GM12878 (cell line): ENCODE measurements around the gene MRAS. TPM values are rescaled to one million over a fixed set of nuclear protein-coding genes. Genes with fewer than 3 reads are reported as not detected.

ENCODE experiments used
- ATAC-seq: fragments of 200-7000 bp; cut with Tn5 transposase; 3 replicates; pipeline ENCODE4 v1.9.1; 2020; ENCODE audit warnings: mild to moderate bottlenecking, moderate library complexity
- BruUV-seq: library from RNA; stranded (reverse); fragments of 400-500 nt; replicated peaks from 2 replicates; lab custom pipeline; 2021; lab: Mats Ljungman, UMichigan
- CTCF ChIA-PET: fragments of 300-600 bp; sonication (Branson Sonifier 250); formaldehyde crosslinking; extraction: SDS; loops from one replicate; lab custom pipeline; 2021; ENCODE audit warnings: inconsistent platforms; lab: Yijun Ruan, JAX
- POLR2A ChIA-PET: fragments of 350-600 bp; formaldehyde crosslinking; extraction: SDS; loops from one replicate; lab custom pipeline; 2021; ENCODE audit warnings: inconsistent platforms; lab: Charles Lee
- RAD21 ChIA-PET: fragments of 300-600 bp; sonication (Branson Sonifier 250); formaldehyde crosslinking; loops from one replicate; lab custom pipeline; 2023; ENCODE audit warnings: antibody characterized with exemption; ENCODE audit not compliant: unreplicated experiment; lab: Charles Lee
- SMC1A ChIA-PET: fragments of 300-600 bp; sonication (Branson Sonifier 250); formaldehyde crosslinking; loops from one replicate; lab custom pipeline; 2023; ENCODE audit not compliant: unreplicated experiment, uncharacterized antibody; lab: Charles Lee
- DNase-seq: peaks from one replicate; pipeline ENCODE4 v3.0.0-alpha.2; 2011; ENCODE audit warnings: low read depth, low spot score
- FAIRE-seq: peaks from 3 replicates; lab custom pipeline; 2011; peaks lifted over from hg19 to GRCh38; lab: Jason Lieb, UNC
- H2AFZ ChIP-seq: 2 replicates; pipeline ENCODE4 v1.6.0; 2011; ENCODE audit warnings: low read depth, low read length, control low read depth; ENCODE audit not compliant: control insufficient read depth
- H3K27ac ChIP-seq: 2 replicates; pipeline ENCODE4 v1.5.1; 2011; ENCODE audit warnings: control low read depth; ENCODE audit not compliant: control insufficient read depth, insufficient read depth
- H3K27me3 ChIP-seq, 2 experiments: replicated peaks in 1 of 2; 2 replicates each; pipeline versions ENCODE4 v1.6.0 to v1.6.1; 2011; ENCODE audit warnings: low read length in 1 of 2; ENCODE audit not compliant: control insufficient read depth in 2 of 2, insufficient read depth in 2 of 2
- H3K36me3 ChIP-seq, 2 experiments: 2 replicates each; pipeline ENCODE4 v1.5.1; 2011; ENCODE audit warnings: low read length in 1 of 2; ENCODE audit not compliant: control insufficient read depth in 2 of 2, insufficient read depth in 2 of 2
- H3K4me1 ChIP-seq: 2 replicates; pipeline ENCODE4 v1.6.1; 2011; ENCODE audit warnings: mild to moderate bottlenecking, low read length, moderate library complexity, mixed read lengths; ENCODE audit not compliant: control insufficient read depth, insufficient read depth
- H3K4me2 ChIP-seq: 2 replicates; pipeline ENCODE4 v1.6.0; 2011; ENCODE audit warnings: control low read depth; ENCODE audit not compliant: control insufficient read depth, insufficient read depth
- H3K4me3 ChIP-seq: fragments of 200-600 bp; sonication (generic); 2 replicates; pipeline ENCODE4 v1.5.1; 2016
- H3K79me2 ChIP-seq: 2 replicates; pipeline ENCODE4 v1.6.0; 2011; ENCODE audit warnings: low read length; ENCODE audit not compliant: control insufficient read depth, insufficient read depth
- H3K9ac ChIP-seq: 2 replicates; pipeline ENCODE4 v1.8.0; 2011; ENCODE audit warnings: low read length, control low read depth, mixed read lengths; ENCODE audit not compliant: control insufficient read depth, insufficient read depth
- H3K9me3 ChIP-seq: replicated peaks from 3 replicates; pipeline ENCODE4 v1.5.1; 2011; ENCODE audit warnings: mild to moderate bottlenecking, low read length; ENCODE audit not compliant: control insufficient read depth, insufficient read depth
- H4K20me1 ChIP-seq: 2 replicates; pipeline ENCODE4 v1.6.0; 2011; ENCODE audit not compliant: control insufficient read depth, insufficient read depth
- BMI1 ChIP-seq: fragments of 450-650 bp; IDR thresholded peaks from 2 replicates; pipeline ENCODE4 v1.6.1; 2016; ENCODE audit warnings: mild to moderate bottlenecking, moderate library complexity, borderline replicate concordance
- BRCA1 ChIP-seq: IDR thresholded peaks from 2 replicates; pipeline ENCODE4 v1.6.1; 2011; ENCODE audit warnings: low read depth, low read length, improper control_type of control experiment
- CEBPB ChIP-seq, 2 experiments: fragments of 150-350 bp in 1 of 2; IDR thresholded peaks; 2 replicates each; pipeline ENCODE4 v1.6.1; 2012 to 2014; ENCODE audit warnings: low read depth in 2 of 2, low read length in 2 of 2, borderline replicate concordance in 1 of 2, inconsistent platforms in 1 of 2
- CUX1 ChIP-seq: IDR thresholded peaks from 2 replicates; pipeline ENCODE4 v1.6.1; 2012; ENCODE audit warnings: improper control_type of control experiment, low read depth, low read length; ENCODE audit not compliant: insufficient replicate concordance
- E2F8 ChIP-seq: fragments of 450-650 bp; IDR thresholded peaks from 2 replicates; pipeline ENCODE4 v1.6.1; 2018; ENCODE audit warnings: mild to moderate bottlenecking, low read depth, moderate library complexity; ENCODE audit not compliant: partially characterized antibody
- HDAC2 ChIP-seq: fragments of 200-600 bp; sonication (generic); IDR thresholded peaks from 2 replicates; pipeline ENCODE4 v1.6.1; 2017
- NR2F1 ChIP-seq: fragments of 450-650 bp; conservative IDR thresholded peaks from 2 replicates; pipeline ENCODE4 v1.6.1; 2017; ENCODE audit warnings: mild to moderate bottlenecking
- POLR2AphosphoS2 ChIP-seq: IDR thresholded peaks from 2 replicates; pipeline ENCODE4 v1.6.1; 2011; ENCODE audit warnings: low read depth, mild to moderate bottlenecking, low read length, improper control_type of control experiment, moderate library complexity
- RAD51 ChIP-seq: fragments of 450-650 bp; IDR thresholded peaks from 2 replicates; pipeline ENCODE4 v1.6.1; 2016; ENCODE audit warnings: moderate library complexity, mild to moderate bottlenecking, inconsistent platforms
- SMAD1 ChIP-seq: fragments of 450-650 bp; IDR thresholded peaks from 2 replicates; pipeline ENCODE4 v1.6.1; 2018; ENCODE audit warnings: mild to moderate bottlenecking, low read depth; ENCODE audit not compliant: partially characterized antibody
- WGBS: methylation state at CpG from one replicate; pipeline ENCODE4 v1.1.6; 2016; ENCODE audit warnings: low lambda C conversion rate; ENCODE audit not compliant: insufficient replicate concordance, insufficient coverage; ENCODE audit errors: missing lambda C conversion rate; 5-methylcytosine and 5-hydroxymethylcytosine counted together
- in situ Hi-C: fragments of 300-500 bp; cut with MboI; formaldehyde crosslinking; loops from 9 replicates; pipeline ENCODE4 v1.14.3; 2018; ENCODE audit warnings: mixed read lengths
- intact Hi-C: fragments of 100-400 bp; cut with micrococcal nuclease; formaldehyde crosslinking; loops from one replicate; pipeline ENCODE4 v1.14.2; 2022; ENCODE audit not compliant: unreplicated experiment
- polyA plus RNA-seq, 11 experiments: library from polyadenylated mRNA; depleted of rRNA in 4 of 11; unstranded in 6 of 11; stranded (reverse) in 5 of 11; fragments of >200 nt; fragmentation: Nextera tagmentation in 4 of 11; fragmentation: Illumina TruSeq in 1 of 11; extraction: Ambion mirVana in 4 of 11; extraction: Trizol in 1 of 11; gene quantifications; 1 replicate in 1 of 11; 2 replicates in 10 of 11; pipeline versions ENCODE4 v1.2.1 to v1.2.3, GENCODE V29; 2011 to 2016; ENCODE audit warnings: inconsistent platforms in 2 of 11, missing spikeins in 2 of 11, low read depth in 1 of 11
- total RNA-seq, 4 experiments: library from RNA; depleted of rRNA in 3 of 4; stranded (reverse); fragments of >200 nt in 3 of 4; fragmentation: Illumina TruSeq in 1 of 4; extraction: Trizol in 1 of 4; gene quantifications; 2 replicates each; pipeline versions ENCODE4 v1.2.1 to v1.2.3, GENCODE V29; 2013 to 2021
- TF ChIP-seq, protein P1 (sequence below): fragments of 450-650 bp; IDR thresholded peaks from 2 replicates; pipeline ENCODE4 v1.6.1; 2017; ENCODE audit warnings: antibody characterized with exemption, mild to moderate bottlenecking, moderate library complexity
- TF ChIP-seq, protein P2 (sequence below): IDR thresholded peaks from 2 replicates; pipeline ENCODE4 v1.6.1; 2011; ENCODE audit warnings: borderline replicate concordance, low read depth, mild to moderate bottlenecking, moderate library complexity, low read length; ENCODE audit not compliant: insufficient read depth, poor library complexity, severe bottlenecking

MRAS gene
- total and polyA plus RNA-seq, 10 of the 15 experiments (the other 5 are each of a cell fraction or from before 2014, with no cell fraction given): 0.01 to 0.44 (median 0.17) TPM; not detected in 6

DNA sequence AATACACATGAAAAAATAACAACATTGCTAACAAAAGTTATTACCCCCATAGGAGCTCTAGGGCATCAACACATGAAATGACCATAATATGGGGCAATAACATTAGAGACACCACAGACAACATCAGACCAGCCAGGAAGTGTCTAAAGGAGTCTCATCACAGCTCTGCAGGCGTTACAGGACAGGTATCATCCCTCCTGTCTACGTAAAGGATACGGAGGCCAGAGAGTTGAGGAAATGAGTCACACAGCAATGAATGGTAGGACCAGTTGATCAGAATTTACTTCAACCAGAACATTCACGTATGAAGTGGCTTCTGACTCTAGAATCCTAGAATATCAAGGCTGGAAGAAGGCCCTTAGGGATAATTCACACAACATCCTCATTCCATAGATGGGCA, 20.5 kb upstream of the MRAS start:
- Histone ChIP-seq H3K27me3 (peaks cover 2 to 18% of the 10 kb centered on the region in 2 experiments; a peak in 3 of 4 replicates), H2AFZ (no peak overlapping the region), H3K4me2 (no peak overlapping the region), H3K27ac (no peak overlapping the region), H3K79me2 (no peaks in the 10 kb centered on the region), H3K4me1 (peaks cover 7% of the 10 kb centered on the region), H3K9ac (no peak overlapping the region), H3K4me3 (no peak overlapping the region), H3K36me3 (no peaks in the 10 kb centered on the region), H4K20me1 (no peaks in the 10 kb centered on the region), H3K9me3 (no peaks in the 10 kb centered on the region)
- no TSS peak for BruUV-seq
- in situ Hi-C loops (no loop called here), intact Hi-C loops (no loop called here)
- FAIRE-seq (no peak), ATAC-seq (no peak), DNase-seq (no peak)
- WGBS: 26% methylated on average over 4 of the region's 4 CpGs
- POLR2A ChIA-PET: no interaction called here
- SMC1A ChIA-PET: no interaction called here
- CTCF ChIA-PET: no interaction called here
- RAD21 ChIA-PET: interaction anchor here (1.4 kb wide), 1 partner anchor 19 kb away, joined by 3 read pairs; no protein-coding TSS in a partner anchor
- no peak for TF ChIP-seq RAD51
- TF ChIP-seq NR2F1: no peak
- no peak for TF ChIP-seq CEBPB (IDR thresholded peaks at IDR 0.05; ENCODE audit: borderline replicate concordance in 1 of 2, low read depth in 2 of 2, low read length in 2 of 2)
- TF ChIP-seq E2F8: no peak
- TF ChIP-seq, protein P1, sequence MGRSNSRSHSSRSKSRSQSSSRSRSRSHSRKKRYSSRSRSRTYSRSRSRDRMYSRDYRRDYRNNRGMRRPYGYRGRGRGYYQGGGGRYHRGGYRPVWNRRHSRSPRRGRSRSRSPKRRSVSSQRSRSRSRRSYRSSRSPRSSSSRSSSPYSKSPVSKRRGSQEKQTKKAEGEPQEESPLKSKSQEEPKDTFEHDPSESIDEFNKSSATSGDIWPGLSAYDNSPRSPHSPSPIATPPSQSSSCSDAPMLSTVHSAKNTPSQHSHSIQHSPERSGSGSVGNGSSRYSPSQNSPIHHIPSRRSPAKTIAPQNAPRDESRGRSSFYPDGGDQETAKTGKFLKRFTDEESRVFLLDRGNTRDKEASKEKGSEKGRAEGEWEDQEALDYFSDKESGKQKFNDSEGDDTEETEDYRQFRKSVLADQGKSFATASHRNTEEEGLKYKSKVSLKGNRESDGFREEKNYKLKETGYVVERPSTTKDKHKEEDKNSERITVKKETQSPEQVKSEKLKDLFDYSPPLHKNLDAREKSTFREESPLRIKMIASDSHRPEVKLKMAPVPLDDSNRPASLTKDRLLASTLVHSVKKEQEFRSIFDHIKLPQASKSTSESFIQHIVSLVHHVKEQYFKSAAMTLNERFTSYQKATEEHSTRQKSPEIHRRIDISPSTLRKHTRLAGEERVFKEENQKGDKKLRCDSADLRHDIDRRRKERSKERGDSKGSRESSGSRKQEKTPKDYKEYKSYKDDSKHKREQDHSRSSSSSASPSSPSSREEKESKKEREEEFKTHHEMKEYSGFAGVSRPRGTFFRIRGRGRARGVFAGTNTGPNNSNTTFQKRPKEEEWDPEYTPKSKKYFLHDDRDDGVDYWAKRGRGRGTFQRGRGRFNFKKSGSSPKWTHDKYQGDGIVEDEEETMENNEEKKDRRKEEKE: no peak
- TF ChIP-seq POLR2AphosphoS2: no peak
- no peak for TF ChIP-seq BRCA1
- no peak for TF ChIP-seq SMAD1
- TF ChIP-seq HDAC2: no peak
- TF ChIP-seq, protein P2, sequence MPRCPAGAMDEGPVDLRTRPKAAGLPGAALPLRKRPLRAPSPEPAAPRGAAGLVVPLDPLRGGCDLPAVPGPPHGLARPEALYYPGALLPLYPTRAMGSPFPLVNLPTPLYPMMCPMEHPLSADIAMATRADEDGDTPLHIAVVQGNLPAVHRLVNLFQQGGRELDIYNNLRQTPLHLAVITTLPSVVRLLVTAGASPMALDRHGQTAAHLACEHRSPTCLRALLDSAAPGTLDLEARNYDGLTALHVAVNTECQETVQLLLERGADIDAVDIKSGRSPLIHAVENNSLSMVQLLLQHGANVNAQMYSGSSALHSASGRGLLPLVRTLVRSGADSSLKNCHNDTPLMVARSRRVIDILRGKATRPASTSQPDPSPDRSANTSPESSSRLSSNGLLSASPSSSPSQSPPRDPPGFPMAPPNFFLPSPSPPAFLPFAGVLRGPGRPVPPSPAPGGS: no peak
- TF ChIP-seq CUX1: no peak
- TF ChIP-seq BMI1: no peak
